NT2/D1 (cell line): Measurements from ENCODE around the gene TEKT5.

ENCODE experiments used
- YY1 ChIP-seq: IDR thresholded peaks from 2 replicates; pipeline ENCODE4 v1.6.1; 2011; ENCODE audit not compliant: insufficient read length, insufficient read depth
- ZNF274 ChIP-seq: IDR thresholded peaks from 2 replicates; pipeline ENCODE4 v1.6.1; 2011; ENCODE audit warnings: mild to moderate bottlenecking, low read depth, low read length

- no peak for TF ChIP-seq YY1
- TF ChIP-seq ZNF274 = no peak
Observed at GRCh38 chr16:10609402-10609774, 85.3 kb downstream of the TEKT5 start.
